Astrocyte (in vitro differentiated cells and primary cell): ENCODE data around the gene NPVF. TPM values are rescaled to one million over a fixed set of nuclear protein-coding genes. Genes with fewer than 3 reads are reported as not detected.

Experiments used
- DNase-seq: peaks from one replicate; pipeline ENCODE4 v3.0.0-alpha.2; 2010; ENCODE audit warnings: low read depth
- FAIRE-seq: peaks from 2 replicates; lab custom pipeline; 2011; peaks lifted over from hg19 to GRCh38; lab: Jason Lieb, UNC
- H2AFZ ChIP-seq: 2 replicates; pipeline ENCODE4 v1.6.0; 2012; ENCODE audit warnings: low read depth, low read length, inconsistent platforms
- H3K27ac ChIP-seq: 2 replicates; pipeline ENCODE4 v1.5.1; 2011; ENCODE audit warnings: low read depth, low read length, inconsistent platforms
- H3K27me3 ChIP-seq: 2 replicates; pipeline ENCODE4 v1.6.0; 2011; ENCODE audit warnings: low read length, inconsistent platforms; ENCODE audit not compliant: insufficient read depth
- H3K36me3 ChIP-seq: 2 replicates; pipeline ENCODE4 v1.5.1; 2011; ENCODE audit warnings: low read length, inconsistent platforms; ENCODE audit not compliant: insufficient read depth
- H3K4me1 ChIP-seq: 2 replicates; pipeline ENCODE4 v1.5.1; 2011; ENCODE audit warnings: low read length, inconsistent platforms; ENCODE audit not compliant: insufficient read depth
- H3K4me2 ChIP-seq: 2 replicates; pipeline ENCODE4 v1.6.0; 2012; ENCODE audit warnings: low read length, inconsistent platforms
- H3K4me3 ChIP-seq: 2 replicates; pipeline ENCODE4 v1.5.1; 2011; ENCODE audit warnings: low read depth, mild to moderate bottlenecking, low read length, inconsistent platforms; ENCODE audit not compliant: insufficient read depth
- H3K79me2 ChIP-seq: 2 replicates; pipeline ENCODE4 v1.6.0; 2012; ENCODE audit warnings: mild to moderate bottlenecking, low read length, inconsistent platforms; ENCODE audit not compliant: insufficient read depth
- H3K9ac ChIP-seq: 2 replicates; pipeline ENCODE4 v1.6.0; 2012; ENCODE audit warnings: mild to moderate bottlenecking, low read length, inconsistent platforms
- H3K9me3 ChIP-seq: 2 replicates; pipeline ENCODE4 v1.5.1; 2012; ENCODE audit warnings: low read depth, mild to moderate bottlenecking, low read length, inconsistent platforms; ENCODE audit not compliant: insufficient read depth
- H4K20me1 ChIP-seq: 2 replicates; pipeline ENCODE4 v1.6.0; 2012; ENCODE audit warnings: low read length, inconsistent platforms; ENCODE audit not compliant: insufficient read depth
- H3K27ac Mint-ChIP-seq: one replicate; pipeline ENCODE4 v1.8.0; 2021; ENCODE audit warnings: mild to moderate bottlenecking, mixed read lengths; ENCODE audit not compliant: unreplicated experiment
- H3K27me3 Mint-ChIP-seq: one replicate; pipeline ENCODE4 v1.8.0; 2021; ENCODE audit warnings: low read depth, mixed read lengths; ENCODE audit not compliant: unreplicated experiment
- H3K36me3 Mint-ChIP-seq: one replicate; pipeline ENCODE4 v1.8.0; 2021; ENCODE audit warnings: low read depth, mixed read lengths; ENCODE audit not compliant: unreplicated experiment
- H3K4me1 Mint-ChIP-seq: one replicate; pipeline ENCODE4 v1.8.0; 2021; ENCODE audit warnings: low read depth, mixed read lengths; ENCODE audit not compliant: unreplicated experiment
- H3K4me3 Mint-ChIP-seq: one replicate; pipeline ENCODE4 v1.8.0; 2021; ENCODE audit warnings: mild to moderate bottlenecking, moderate library complexity, mixed read lengths; ENCODE audit not compliant: unreplicated experiment
- H3K9me3 Mint-ChIP-seq: one replicate; pipeline ENCODE4 v1.8.0; 2021; ENCODE audit warnings: mild to moderate bottlenecking, mixed read lengths; ENCODE audit not compliant: unreplicated experiment
- CTCF ChIP-seq: IDR thresholded peaks from 2 replicates; pipeline ENCODE4 v1.5.1; 2011; ENCODE audit warnings: low read depth, mild to moderate bottlenecking, inconsistent platforms, low read length, moderate library complexity; ENCODE audit not compliant: insufficient read depth
- EZH2 ChIP-seq: IDR thresholded peaks from 2 replicates; pipeline ENCODE4 v1.6.1; 2012; ENCODE audit warnings: mild to moderate bottlenecking, low read length, inconsistent platforms; ENCODE audit not compliant: insufficient read depth
- total RNA-seq: library from RNA; stranded (reverse); gene quantifications from 2 replicates; pipeline ENCODE4 v1.2.1, GENCODE V29; 2021

Gene NPVF
- total RNA-seq, 1 donor from 2014 or later: not detected

GRCh38 chr7:25194036-25194435 is 34.2 kb downstream of the NPVF start:
- no peak for FAIRE-seq
- no peaks in the 10 kb centered on the region for H3K4me1 ChIP-seq
- H3K4me2 ChIP-seq: no peak overlapping the region
- H3K9ac ChIP-seq: no peak overlapping the region
- Mint-ChIP-seq H3K9me3 (peaks cover 4% of the 10 kb centered on the region), H3K27me3 (no peaks in the 10 kb centered on the region), H3K4me3 (no peak overlapping the region), H3K27ac (no peak overlapping the region), H3K4me1 (no peaks in the 10 kb centered on the region), H3K36me3 (no peaks in the 10 kb centered on the region)
- no peak overlapping the region for H3K4me3 ChIP-seq
- no peak overlapping the region for H3K27ac ChIP-seq
- TF ChIP-seq EZH2 (no peak), CTCF (no peak)
- DNase-seq: no peak
- H3K79me2 ChIP-seq: no peaks in the 10 kb centered on the region
- H3K36me3 ChIP-seq: no peaks in the 10 kb centered on the region
- H3K9me3 ChIP-seq: no peaks in the 10 kb centered on the region
- no peak overlapping the region for H2AFZ ChIP-seq
- H4K20me1 ChIP-seq: no peaks in the 10 kb centered on the region
- H3K27me3 ChIP-seq: peaks cover 2% of the 10 kb centered on the region

- H3K4me3 ChIP-seq: no peak overlapping the region
- no peaks in the 10 kb centered on the region for H4K20me1 ChIP-seq
- H3K4me1 Mint-ChIP-seq: no peaks in the 10 kb centered on the region
- no peak overlapping the region for H2AFZ ChIP-seq
- no peak overlapping the region for H3K9ac ChIP-seq
- H3K4me3 Mint-ChIP-seq: no peak overlapping the region
- no peak for DNase-seq
- no peak overlapping the region for H3K27ac Mint-ChIP-seq
- no peaks in the 10 kb centered on the region for H3K27me3 ChIP-seq
- no peaks in the 10 kb centered on the region for H3K79me2 ChIP-seq
- H3K4me1 ChIP-seq: no peaks in the 10 kb centered on the region
- no peak for FAIRE-seq
- H3K36me3 Mint-ChIP-seq: no peaks in the 10 kb centered on the region
- H3K9me3 ChIP-seq: no peaks in the 10 kb centered on the region
- H3K27ac ChIP-seq: no peak overlapping the region
- H3K36me3 ChIP-seq: no peaks in the 10 kb centered on the region
- peaks cover 5% of the 10 kb centered on the region for H3K9me3 Mint-ChIP-seq
- H3K4me2 ChIP-seq: no peak overlapping the region
- H3K27me3 Mint-ChIP-seq: no peaks in the 10 kb centered on the region
- TF ChIP-seq EZH2 (no peak), CTCF (no peak)
These were observed 36.2 kb downstream of the NPVF start for GRCh38 chr7:25192043-25192442.

- Histone ChIP-seq H3K4me3 (no peak overlapping the region), H3K27ac (no peak overlapping the region), H3K36me3 (no peaks in the 10 kb centered on the region), H3K4me2 (no peak overlapping the region), H4K20me1 (no peaks in the 10 kb centered on the region), H3K4me1 (no peaks in the 10 kb centered on the region), H3K9ac (no peak overlapping the region), H2AFZ (no peak overlapping the region), H3K9me3 (no peaks in the 10 kb centered on the region), H3K27me3 (no peaks in the 10 kb centered on the region), H3K79me2 (no peaks in the 10 kb centered on the region)
- Mint-ChIP-seq H3K27me3 (no peaks in the 10 kb centered on the region), H3K4me1 (no peaks in the 10 kb centered on the region), H3K27ac (no peak overlapping the region), H3K36me3 (no peaks in the 10 kb centered on the region), H3K4me3 (no peak overlapping the region), H3K9me3 (peaks cover 2% of the 10 kb centered on the region)
- no peak for DNase-seq
- TF ChIP-seq CTCF (no peak), EZH2 (no peak)
- FAIRE-seq: no peak
These were observed 39.1 kb downstream of the NPVF start for GRCh38 chr7:25189197-25189596.
